Inferior parietal cortex (tissue), 1 donor: ENCODE results near the gene MTMR3.

ENCODE experiments used
- DNase-seq: peaks from one replicate; pipeline ENCODE4 v3.0.0-alpha.2; 2016; ENCODE audit errors: extremely low spot score

MTMR3 gene

GRCh38 chr22:30002861-30003486 is 120.0 kb downstream of the MTMR3 start:
- no peak for DNase-seq

- no peak for DNase-seq
Observed at GRCh38 chr22:30004101-30004500, 121.1 kb downstream of the MTMR3 start.

- no peak for DNase-seq
Observed at GRCh38 chr22:30004694-30005093, 121.7 kb downstream of the MTMR3 start.

GRCh38 chr22:30005213-30005857 is 122.4 kb downstream of the MTMR3 start:
- peak; percentile 94 for DNase-seq

- DNase-seq = no peak
Observed at GRCh38 chr22:30007361-30007760, 124.4 kb downstream of the MTMR3 start.

GRCh38 chr22:30008401-30008800 is 125.4 kb downstream of the MTMR3 start:
- no peak for DNase-seq

- no peak for DNase-seq
Observed at GRCh38 chr22:30009478-30009877, 126.5 kb downstream of the MTMR3 start.

- no peak for DNase-seq
Observed at GRCh38 chr22:30010789-30011405, 127.9 kb downstream of the MTMR3 start.

- DNase-seq = no peak
Observed at GRCh38 chr22:30013201-30013600, 130.2 kb downstream of the MTMR3 start.

GRCh38 chr22:30014244-30014643 is 131.3 kb downstream of the MTMR3 start:
- no peak for DNase-seq

- no peak for DNase-seq
Observed at GRCh38 chr22:30015229-30015797, 132.3 kb downstream of the MTMR3 start.

- no peak for DNase-seq
Observed at GRCh38 chr22:30015846-30016245, 132.9 kb downstream of the MTMR3 start.

GRCh38 chr22:30016596-30016995 is 133.6 kb downstream of the MTMR3 start:
- DNase-seq = no peak

GRCh38 chr22:30017375-30018223 is 134.6 kb downstream of the MTMR3 start:
- DNase-seq = no peak

- no peak for DNase-seq
Observed at GRCh38 chr22:30020511-30020910, 137.5 kb downstream of the MTMR3 start.

GRCh38 chr22:30021338-30021737 is 138.4 kb downstream of the MTMR3 start:
- DNase-seq = no peak

GRCh38 chr22:30021881-30022619 is 139.1 kb downstream of the MTMR3 start:
- DNase-seq = no peak

GRCh38 chr22:30023099-30023660 is 140.2 kb downstream of the MTMR3 start:
- no peak for DNase-seq

GRCh38 chr22:30024231-30024630 is 141.3 kb downstream of the MTMR3 start:
- no peak for DNase-seq

GRCh38 chr22:30025221-30025620 is 142.2 kb downstream of the MTMR3 start:
- DNase-seq = no peak

- no peak for DNase-seq
Observed at GRCh38 chr22:30026756-30027155, 143.8 kb downstream of the MTMR3 start.
